Erythroblast (primary cell): ENCODE measurements around the gene MTHFD2.
"Not testable (repeated sequence)": the region's sequence is repeated elsewhere in the genome, so short reads cannot be mapped to it uniquely, and the experiment has no call there.

Source experiments
- DNase-seq, 2 experiments: peaks; one replicate each; lab custom pipeline; 2025; lab: John Stamatoyannopoulos, UW
- GATA1 ChIP-seq: IDR thresholded peaks from 2 replicates; pipeline ENCODE4 v1.6.1; 2011; ENCODE audit warnings: low read depth, mild to moderate bottlenecking, control low read depth, low read length, moderate library complexity
- POLR2A ChIP-seq: IDR thresholded peaks from 2 replicates; pipeline ENCODE4 v1.6.1; 2011; ENCODE audit warnings: mild to moderate bottlenecking, low read length

MTHFD2 gene

DNA sequence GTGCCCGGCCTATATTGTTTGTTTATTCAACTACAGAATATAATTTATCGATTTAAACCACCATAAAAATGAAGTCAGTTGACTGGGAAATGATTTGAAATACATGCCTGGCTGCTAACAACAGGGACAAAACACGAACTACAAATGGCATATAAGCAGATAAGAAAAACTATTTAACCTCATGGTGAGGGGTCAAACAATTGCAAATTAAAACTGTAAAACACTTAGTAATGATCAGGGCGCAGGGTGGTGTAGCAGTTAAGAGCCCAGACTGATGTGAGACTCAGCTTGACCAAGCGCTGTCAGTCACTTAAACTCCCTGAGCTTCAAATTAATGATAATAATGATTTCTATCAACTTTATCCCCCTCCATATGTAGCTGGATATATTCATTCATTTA, 6.7 kb downstream of the MTHFD2 start:
- TF ChIP-seq POLR2A: no peak
- no peak for TF ChIP-seq GATA1
- no peak for DNase-seq

DNA sequence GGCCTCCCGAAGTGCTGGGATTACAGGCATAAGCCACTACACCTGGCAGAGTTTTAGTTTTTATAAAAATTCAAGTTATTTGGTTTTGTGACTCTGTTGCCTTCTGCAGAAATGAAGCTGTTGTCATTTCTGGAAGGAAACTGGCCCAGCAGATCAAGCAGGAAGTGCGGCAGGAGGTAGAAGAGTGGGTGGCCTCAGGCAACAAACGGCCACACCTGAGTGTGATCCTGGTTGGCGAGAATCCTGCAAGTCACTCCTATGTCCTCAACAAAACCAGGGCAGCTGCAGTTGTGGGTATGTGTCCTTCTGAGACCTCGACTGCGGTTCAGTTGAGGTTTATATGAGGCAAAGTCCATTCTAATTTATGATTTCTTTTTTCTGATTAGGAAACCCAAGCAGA, 7.2 kb downstream of the MTHFD2 start:
- no peak for TF ChIP-seq GATA1
- no peak for TF ChIP-seq POLR2A
- DNase-seq: peak in 1 of 2 experiments; percentile 34

DNA sequence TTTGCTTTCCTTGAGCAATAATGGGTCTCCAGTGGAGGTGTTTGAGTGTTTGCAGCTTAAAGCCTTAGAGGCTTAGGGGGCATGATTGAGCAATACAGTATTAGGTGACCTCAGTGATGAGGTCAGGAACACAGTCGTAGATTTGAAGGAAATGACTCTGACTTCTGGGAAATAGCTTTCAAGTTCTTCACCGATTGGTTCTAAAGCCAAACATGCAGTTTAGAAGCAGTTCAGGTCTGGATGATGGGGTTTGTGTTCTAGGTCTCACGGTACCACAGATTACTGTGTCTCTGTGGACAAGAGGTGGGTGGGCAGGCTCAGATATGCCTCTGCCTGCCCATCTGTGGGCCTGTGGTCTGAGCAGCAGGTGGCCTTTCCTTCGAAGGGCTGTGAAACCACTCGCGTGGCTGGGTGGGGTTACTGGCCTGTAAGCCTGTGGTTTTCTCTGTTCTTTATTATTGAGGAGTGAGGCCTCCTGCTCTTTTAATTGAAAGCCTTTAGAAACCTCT, 7.8 kb downstream of the MTHFD2 start:
- TF ChIP-seq GATA1 (no peak), POLR2A (no peak)
- peak; percentile 59 to 77 for DNase-seq

DNA sequence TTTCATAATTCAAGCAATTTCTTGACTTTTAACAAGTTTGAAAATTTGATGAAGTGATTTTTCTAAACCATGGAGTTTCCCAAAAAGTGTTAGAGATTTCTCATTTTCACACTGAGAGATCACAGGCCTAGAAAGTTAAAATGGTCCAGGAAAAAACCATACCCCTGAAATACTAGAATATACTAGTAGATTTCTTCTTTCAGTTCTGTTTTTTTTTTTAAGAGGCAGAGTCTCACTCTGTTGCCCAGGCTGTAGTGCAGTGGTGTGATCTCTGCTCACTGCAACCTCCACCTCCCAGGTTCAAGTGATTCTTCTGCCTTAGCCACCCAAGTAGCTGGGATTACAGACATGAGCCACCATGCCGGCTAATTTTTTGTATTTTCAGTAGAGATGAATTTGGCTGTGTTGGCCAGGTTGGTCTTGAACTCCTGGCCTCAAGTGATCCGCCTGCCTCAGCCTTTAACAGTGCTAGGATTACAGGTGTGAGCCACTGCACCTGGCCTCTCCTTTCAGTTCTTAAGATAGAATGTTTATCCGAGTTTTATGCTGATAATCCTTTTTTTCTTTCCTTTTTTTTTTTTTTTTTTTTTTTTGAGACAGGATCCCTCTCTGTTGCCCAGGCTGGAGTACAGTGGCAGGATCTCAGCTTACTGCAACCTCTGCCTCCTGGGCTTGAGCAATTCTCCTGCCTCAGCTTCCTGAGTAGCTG, 14.4 kb downstream of the MTHFD2 start:
- TF ChIP-seq POLR2A (no peak), GATA1 (no peak)
- no peak for DNase-seq

DNA sequence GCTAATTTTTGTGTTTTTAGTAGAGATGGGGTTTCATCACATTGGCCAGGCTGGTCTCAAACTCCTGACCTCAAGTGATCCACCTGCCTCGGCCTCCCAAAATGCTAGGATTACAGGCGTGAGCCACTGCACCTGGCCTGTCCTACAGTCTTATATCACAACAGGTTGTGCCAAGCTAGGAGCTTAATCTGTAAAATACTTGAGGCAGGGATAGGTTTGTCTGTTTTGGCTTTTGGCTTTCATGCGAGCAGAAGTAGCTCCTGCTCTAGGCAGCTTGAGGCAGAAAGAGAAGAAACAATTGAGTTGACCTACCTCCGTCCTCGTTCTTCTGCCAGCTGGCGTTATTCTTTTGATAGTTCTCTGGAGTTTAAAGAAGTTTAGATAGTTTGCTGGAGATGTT, 17.4 kb downstream of the MTHFD2 start:
- not testable (repeated sequence) for DNase-seq

DNA sequence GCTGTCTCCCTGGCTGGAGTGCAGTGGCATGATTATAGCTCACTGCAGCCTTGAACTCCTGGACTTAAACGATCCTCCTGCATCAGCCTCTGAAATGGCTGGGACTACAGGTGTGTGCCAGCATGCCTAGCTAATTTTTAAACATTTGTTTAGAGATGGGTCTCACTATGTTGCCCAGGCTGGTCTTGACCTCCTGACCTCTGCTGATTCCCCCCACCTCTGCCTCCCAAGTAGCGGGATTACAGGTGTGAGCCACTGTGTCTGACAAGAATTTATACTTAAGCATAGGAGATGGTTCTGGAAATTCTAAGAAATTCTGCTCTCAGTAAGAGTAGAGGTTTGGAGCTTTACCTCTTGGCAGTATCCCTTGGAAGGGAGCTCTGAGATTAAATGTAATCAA, 18.2 kb downstream of the MTHFD2 start:
- no peak for DNase-seq
- no peak for TF ChIP-seq GATA1
- no peak for TF ChIP-seq POLR2A

DNA sequence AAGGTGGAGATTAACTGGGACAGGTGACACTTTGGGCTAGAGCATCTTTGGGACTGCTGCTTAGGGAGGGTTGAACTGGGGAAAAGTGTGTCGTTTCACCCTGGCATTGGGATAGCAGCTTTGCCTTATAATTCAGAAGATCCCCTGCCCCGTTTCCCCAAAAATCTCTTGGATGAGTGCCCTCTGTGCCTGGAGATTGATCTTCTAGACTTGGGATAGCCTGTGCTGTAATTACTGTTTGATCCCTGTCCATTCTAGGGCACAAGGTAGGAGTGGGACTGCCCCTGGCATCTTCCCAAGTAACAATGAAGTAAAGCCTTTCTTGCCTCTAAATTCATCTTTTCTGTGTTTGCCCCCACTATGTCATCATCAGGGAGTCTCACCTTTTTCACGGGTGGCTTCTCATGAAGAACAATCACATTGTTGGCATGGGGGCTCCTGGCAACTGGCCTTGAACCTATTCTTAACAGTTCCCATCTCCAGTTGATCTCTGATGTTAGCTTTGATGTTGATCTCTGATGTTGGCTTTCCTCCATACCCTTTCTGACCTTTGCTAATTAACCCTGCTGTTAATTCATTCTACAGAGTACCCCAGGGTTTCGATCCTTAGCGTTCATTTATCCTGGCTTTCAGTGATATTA, 21.6 kb downstream of the MTHFD2 start:
- no peak for TF ChIP-seq GATA1
- DNase-seq: no peak

DNA sequence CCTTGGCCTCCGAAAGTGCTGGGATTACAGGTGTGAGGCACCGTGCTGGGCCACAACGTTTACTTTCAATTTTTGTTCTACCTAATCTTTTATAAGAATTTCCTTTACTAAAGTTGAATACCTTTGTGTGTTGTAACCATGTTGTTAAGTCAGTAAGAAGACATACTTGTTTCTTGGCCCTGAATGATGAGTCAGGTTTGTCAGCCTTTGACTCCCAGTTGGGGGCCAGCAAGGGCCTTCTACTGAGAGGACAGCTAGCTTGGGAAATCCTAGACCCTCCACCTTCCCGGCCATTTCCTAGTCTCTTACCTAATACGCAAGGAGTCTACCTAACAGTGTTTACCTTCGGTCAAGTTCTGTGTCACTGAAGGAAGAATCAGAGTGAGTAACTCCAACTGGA, 22.7 kb downstream of the MTHFD2 start:
- TF ChIP-seq POLR2A (no peak), GATA1 (no peak)

DNA sequence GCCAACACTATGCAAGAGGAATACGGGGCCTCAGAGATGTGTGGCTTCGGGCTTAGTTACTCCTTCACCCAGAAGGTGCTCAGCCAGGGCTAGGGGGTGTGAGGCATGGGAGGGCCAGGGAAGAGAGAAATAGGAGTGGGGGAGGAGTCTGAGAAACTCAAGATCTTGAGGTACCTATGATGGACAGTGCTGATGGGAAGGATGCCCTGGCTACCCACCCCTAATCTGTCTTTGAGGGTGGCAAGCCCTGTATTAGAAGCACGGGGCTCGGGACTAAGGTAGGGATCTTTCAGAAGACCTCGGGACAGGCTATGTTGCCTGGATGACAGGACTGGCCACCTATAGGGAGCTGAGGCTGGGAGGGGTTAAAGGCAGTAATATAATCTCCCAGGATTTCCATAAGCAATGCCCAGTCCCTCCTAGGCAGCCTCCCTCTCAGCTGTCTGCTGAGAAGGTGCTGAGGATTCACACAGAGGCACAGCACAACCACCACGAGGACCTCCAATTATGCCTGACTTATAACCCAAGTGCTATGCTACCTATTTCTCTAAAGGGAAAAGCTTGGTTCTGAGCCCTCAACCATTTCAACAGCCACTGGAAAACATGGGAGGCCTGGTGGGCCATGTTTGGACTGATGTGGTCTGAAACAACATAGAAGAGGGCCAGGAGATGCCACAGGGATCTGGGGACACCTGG, 23.3 kb downstream of the MTHFD2 start:
- TF ChIP-seq GATA1: no peak
- no peak for TF ChIP-seq POLR2A
- DNase-seq: no peak

More for the DNA sequence above, 22.7 kb downstream of the MTHFD2 start:
- DNase-seq: no peak

DNA sequence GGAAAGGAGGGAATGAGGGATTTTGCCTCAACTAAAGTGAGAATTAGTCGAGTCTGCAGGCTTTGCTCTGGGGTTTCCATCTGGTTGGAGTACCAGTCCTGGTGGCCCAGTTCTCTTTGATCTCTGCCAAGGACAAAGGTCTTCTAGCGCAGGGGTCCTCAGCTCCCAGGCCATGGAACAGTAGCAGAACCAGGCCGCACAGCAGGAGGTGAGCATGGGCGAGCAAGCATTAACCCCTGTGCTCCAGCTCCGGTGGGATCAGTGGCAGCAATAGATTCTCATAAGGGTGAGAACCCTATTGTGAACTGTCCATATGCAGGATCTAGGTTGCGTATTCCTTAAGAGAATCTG, 23.9 kb downstream of the MTHFD2 start:
- no peak for DNase-seq
- TF ChIP-seq GATA1 (no peak), POLR2A (no peak)

DNA sequence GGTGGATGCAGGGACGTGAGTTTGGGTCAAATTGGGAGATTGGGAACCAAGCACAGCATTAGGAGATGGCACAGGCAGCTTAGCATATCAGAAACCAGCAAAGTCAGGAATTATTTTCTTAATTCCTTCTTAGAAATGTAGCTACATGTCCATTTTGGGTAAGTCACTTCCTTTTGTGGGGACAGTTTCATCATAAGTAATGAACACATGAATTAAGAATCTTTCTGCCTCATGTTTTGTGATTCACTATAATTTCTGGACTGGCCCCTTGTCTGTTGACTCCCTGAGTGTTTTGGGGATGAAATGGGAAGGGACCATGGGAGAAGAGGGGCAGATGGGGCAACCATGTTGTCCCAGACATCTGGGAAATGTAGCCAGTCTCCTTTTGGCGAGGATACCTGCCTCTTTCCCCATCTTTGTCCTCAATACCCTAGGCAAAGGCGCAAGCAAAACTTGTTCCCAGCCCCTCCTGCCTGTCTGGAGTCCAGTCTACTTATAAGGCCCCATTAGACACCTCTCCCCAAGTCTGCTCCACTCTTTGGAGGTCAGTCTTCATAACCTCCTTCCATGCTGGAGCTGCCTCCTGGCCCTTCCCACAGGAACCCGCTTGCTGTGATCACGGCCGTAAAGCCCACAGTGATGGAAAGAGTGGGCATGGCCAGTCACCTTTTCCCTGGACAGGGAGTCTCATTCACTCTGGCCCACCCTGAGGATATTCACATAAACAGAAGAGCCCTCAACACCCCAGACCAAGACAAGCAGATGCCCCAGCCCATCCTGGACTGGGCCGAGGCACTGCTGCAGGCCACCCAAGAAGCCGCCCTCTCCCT, 25.7 kb downstream of the MTHFD2 start:
- no peak for DNase-seq
- TF ChIP-seq POLR2A: no peak
- TF ChIP-seq GATA1: no peak

DNA sequence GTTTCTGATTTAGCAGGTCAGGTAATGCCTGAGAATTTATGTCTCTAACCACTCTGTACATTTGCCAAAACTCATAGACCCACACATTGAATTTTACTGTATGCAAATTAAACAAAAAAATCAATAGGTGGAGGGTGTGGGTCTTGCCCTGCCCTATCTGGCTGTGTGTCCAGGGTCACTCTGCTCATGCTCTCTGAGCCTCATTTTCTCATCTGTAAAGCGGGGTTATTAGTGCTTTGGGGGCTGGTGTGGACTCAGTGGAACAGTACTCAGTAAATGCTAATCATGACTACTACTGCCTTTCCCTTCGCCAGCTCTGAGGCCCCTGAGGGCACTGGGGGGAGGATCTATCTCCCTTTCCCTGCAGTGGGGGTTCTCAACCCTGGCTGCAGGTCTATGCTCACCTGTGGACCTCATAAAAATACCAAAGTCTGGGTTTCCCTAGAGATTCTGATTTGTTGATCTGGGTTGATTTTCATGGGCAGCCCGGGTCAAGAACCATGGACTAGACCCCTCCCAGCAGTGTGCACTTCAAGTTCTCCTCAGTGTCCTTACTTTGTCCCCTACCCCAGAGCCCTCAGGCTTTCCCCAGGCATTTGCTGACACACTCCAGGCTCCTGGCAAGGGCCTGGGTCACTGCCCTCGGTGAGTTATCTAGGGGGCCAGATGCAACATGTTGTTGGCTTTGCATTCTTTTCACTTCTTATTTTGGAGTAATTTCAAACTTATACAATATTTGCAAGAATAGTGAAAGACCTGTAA, 27.5 kb downstream of the MTHFD2 start:
- TF ChIP-seq GATA1 (no peak), POLR2A (no peak)
- no peak for DNase-seq

DNA sequence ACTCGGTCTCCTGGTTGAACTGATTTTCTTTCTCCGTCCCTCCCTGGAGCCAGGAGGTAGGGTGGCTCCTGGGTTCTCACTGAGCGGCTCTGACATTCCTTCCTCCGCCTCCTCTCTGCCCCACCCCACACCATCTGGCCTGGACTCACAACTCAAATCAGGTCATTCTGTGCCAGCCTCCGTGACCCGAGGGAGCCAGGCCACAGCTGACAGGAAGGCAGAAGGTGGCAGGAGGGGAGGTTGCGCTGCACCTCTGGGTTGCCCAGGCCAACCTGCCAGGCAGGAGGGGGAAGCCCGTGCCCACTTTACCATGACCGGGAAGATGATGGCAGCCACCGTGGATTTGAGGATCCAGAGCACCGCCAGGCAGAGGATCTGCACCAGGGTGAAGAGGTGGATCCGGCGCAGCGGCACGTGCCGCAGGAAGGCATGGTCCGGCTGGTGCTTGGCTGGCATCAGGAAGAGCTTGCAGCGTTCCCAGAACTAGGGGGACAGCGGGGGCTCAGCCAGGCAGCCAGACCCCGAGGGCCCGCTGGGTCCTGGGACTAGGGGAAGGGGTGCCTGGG, 28.3 kb downstream of the MTHFD2 start:
- DNase-seq: no peak
- TF ChIP-seq GATA1 (no peak), POLR2A (no peak)
